Stimulated activated CD4-positive, alpha-beta T cell treated with anti-CD3 and anti-CD28 coated beads, TNF-alpha, amount 100 ng/mL, for 1 hour (primary cell): ENCODE results near the gene GAD1.

Source experiments
- DNase-seq, 3 donors: peaks; one replicate each; pipeline ENCODE4 v3.0.0-alpha.2; 2020; ENCODE audit warnings: low read depth in 3 of 3, low spot score in 1 of 3

Gene GAD1

GRCh38 chr2:170816504-170817092, at the start of gene GAD1:
TSS of gene GAD1 (plus strand) at chr2:170816887. CDS start at chr2:170818592, 1,705 bp downstream.
- DNase-seq, result peak in 1 of 3 donors; percentile 55

- DNase-seq, result peak in 1 of 3 donors; percentile 3
These were observed 46.6 kb upstream of the GAD1 start, which contains the start of gene ERICH2 for GRCh38 chr2:170770008-170770605. TSS of gene ERICH2 (plus strand) at chr2:170770378. CDS start at chr2:170770682, 304 bp downstream.

- peak in 2 of 3 donors; percentile 36 to 42 for DNase-seq
These were observed 45.9 kb upstream of the GAD1 start for GRCh38 chr2:170770606-170771420.

- DNase-seq, result no peak
These were observed 45.2 kb upstream of the GAD1 start for GRCh38 chr2:170771421-170771937.

DNA sequence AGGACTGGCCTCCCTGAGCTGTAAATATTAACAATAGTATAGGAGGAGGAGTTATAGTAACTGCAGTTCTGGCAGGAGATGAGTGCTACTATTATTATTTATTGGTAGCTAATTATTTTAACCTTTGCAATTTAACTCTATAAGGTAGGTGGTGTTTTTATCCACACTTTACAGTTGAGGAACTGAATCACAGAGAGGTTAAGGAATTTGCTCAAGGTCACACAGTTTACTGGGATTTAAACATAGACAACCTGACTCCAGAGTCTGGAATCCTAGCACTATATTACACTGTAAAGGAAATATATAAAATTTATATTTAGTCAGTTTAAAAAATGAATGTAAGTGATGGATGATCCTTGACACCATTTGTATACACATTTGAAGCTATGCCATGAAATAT, 44.4 kb upstream of the GAD1 start:
- DNase-seq, result no peak

DNA sequence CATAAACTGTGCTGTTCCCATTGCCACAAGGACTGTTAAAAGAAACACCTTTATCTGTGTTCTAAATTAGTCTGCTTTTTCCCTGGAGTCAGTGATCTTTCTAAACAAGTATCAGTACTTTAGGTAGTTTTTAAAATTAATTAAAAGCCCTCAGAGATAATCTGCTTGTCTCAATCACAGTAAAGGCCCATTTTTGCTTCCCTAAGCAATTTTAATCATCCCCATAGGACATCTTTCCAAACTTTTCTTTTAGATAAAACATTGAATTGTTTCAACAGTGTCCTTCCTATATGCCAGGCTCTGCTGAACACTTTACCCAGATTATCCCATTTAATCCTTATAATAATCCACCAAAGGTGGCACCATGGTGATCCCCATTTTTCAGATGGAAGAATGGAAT, 42.6 kb upstream of the GAD1 start:
- DNase-seq, result no peak

- no peak for DNase-seq
These were observed 37.8 kb upstream of the GAD1 start for GRCh38 chr2:170778900-170779299.

DNA sequence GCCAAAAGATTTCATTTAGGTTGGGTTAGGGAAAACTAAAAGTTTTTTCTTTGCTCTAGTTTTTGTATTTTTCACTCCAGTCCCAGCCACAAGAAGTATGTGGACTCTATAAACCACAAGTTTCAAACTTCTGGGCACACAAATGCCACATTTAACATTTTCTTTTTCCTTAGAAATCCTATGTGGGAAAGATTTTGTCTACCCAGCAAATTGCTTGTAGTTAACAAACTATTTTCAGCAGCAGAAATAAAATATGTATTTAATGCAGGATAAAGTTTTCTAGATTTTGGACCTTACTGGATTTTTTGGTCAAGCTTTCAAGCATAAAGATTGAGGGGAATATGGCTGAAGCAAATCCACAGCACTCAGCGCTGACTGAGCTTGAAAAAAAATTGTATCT, 37.4 kb upstream of the GAD1 start:
- DNase-seq, result no peak

GRCh38 chr2:170782673-170783072, 34.0 kb upstream of the GAD1 start:
- no peak for DNase-seq

DNA sequence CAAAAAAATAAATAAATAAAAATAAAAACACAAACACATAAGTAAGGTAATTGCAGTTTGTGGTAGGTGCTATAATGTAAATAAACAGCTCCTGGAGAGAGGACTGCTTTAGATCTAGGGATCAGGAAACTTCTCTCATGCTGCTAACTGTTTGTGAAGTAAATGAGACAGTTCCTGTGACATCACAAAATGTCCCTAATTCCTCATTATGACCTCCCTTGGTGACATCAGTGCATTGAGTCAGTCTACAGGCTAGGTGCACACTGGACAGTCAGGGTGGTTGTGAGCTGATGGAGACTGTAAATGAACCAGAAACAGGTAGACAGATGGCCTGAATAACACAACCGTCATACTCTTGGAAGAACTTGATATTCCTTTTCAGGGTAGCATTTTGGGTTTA, 33.1 kb upstream of the GAD1 start:
- no peak for DNase-seq

- no peak for DNase-seq
These were observed 17.7 kb upstream of the GAD1 start for GRCh38 chr2:170798996-170799395.

GRCh38 chr2:170806548-170806947, 10.1 kb upstream of the GAD1 start:
- no peak for DNase-seq

- DNase-seq, result no peak
These were observed 3.7 kb upstream of the GAD1 start for GRCh38 chr2:170812710-170813600.

GRCh38 chr2:170813611-170814532, 2.8 kb upstream of the GAD1 start:
- DNase-seq, result no peak

GRCh38 chr2:170814533-170815230, 2.0 kb upstream of the GAD1 start:
- DNase-seq, result no peak

DNA sequence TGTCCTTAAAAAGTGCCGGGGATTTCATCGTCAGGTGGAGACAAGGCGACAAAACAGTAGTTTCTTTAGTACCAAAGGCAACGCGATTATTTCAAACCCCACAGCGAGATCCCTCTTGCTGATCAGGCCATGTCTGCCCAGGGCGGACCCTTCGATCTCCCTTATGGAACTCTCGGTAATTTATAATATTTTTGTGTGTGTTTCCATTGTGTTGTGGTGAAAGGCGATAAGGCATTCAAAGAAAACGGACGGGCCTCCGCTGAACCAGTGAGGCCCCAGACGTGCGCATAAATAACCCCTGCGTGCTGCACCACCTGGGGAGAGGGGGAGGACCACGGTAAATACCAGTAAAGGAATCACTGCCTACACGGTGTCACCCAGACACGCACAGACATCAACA, 1.4 kb upstream of the GAD1 start:
- DNase-seq, result no peak

- DNase-seq, result no peak
These were observed 762 bp upstream of the GAD1 start for GRCh38 chr2:170815746-170816503.
